ENCODE results near the gene EME1.
"Not testable (repeated sequence)": the region's sequence is repeated elsewhere in the genome, so short reads cannot be mapped to it uniquely, and the experiment has no call there.

EME1 gene

GRCh38 chr17:50396261-50397110, 23.5 kb downstream of the EME1 start:
- DNase-seq, result no peak

- peak; percentile 88 for DNase-seq
Observed at GRCh38 chr17:50397111-50397918, 24.3 kb downstream of the EME1 start, which contains the start of gene LRRC59. Gene LRRC59, minus strand, starts transcription at chr17:50397523. Its CDS starts 206 bp downstream, at chr17:50397317.

GRCh38 chr17:50397919-50398285, 24.9 kb downstream of the EME1 start:
- DNase-seq, result no peak

- DNase-seq, result not testable (repeated sequence)
Observed at GRCh38 chr17:50398672-50399071, 25.6 kb downstream of the EME1 start.

GRCh38 chr17:50399591-50399990, 26.6 kb downstream of the EME1 start:
- DNase-seq, result not testable (repeated sequence)

GRCh38 chr17:50405351-50405750, 32.3 kb downstream of the EME1 start:
- DNase-seq, result not testable (repeated sequence)

GRCh38 chr17:50406578-50406977, 33.5 kb downstream of the EME1 start:
- no peak for DNase-seq

GRCh38 chr17:50407921-50408320, 34.9 kb downstream of the EME1 start:
- no peak for DNase-seq

GRCh38 chr17:50412188-50412732, 39.2 kb downstream of the EME1 start:
- DNase-seq, result no peak

- DNase-seq, result no peak
Observed at GRCh38 chr17:50414808-50415207, 41.8 kb downstream of the EME1 start.

GRCh38 chr17:50419577-50419976, 46.5 kb downstream of the EME1 start:
- not testable (repeated sequence) for DNase-seq

GRCh38 chr17:50420419-50421112, 47.5 kb downstream of the EME1 start:
- no peak for DNase-seq

- peak; percentile 21 for DNase-seq
Observed at GRCh38 chr17:50421308-50422051, 48.5 kb downstream of the EME1 start.

- no peak for DNase-seq
Observed at GRCh38 chr17:50422738-50423137, 49.7 kb downstream of the EME1 start.

- no peak for DNase-seq
Observed at GRCh38 chr17:50423553-50424159, 50.6 kb downstream of the EME1 start.

GRCh38 chr17:50424246-50424995, 51.4 kb downstream of the EME1 start:
- DNase-seq, result no peak

- no peak for DNase-seq
Observed at GRCh38 chr17:50424996-50425681, 52.1 kb downstream of the EME1 start.

GRCh38 chr17:50425682-50426471, 52.8 kb downstream of the EME1 start, which contains the start of gene ACSF2:
Gene ACSF2, plus strand, starts transcription at chr17:50426218. Its CDS starts 44 bp downstream, at chr17:50426262.
- peak; percentile 57 for DNase-seq

- DNase-seq, result no peak
Observed at GRCh38 chr17:50426472-50426782, 53.4 kb downstream of the EME1 start.
